K562 (cell line): ENCODE data around the gene ATOH8. TPM values are rescaled to one million over a fixed set of nuclear protein-coding genes. Genes with fewer than 3 reads are reported as not detected.
A peak's percentile ranks its signal among the peaks of the same experiment; 100 is the strongest.

ENCODE experiments used
- ATAC-seq: fragments of 200-7000 bp; cut with Tn5 transposase; 3 replicates; pipeline ENCODE4 v1.9.1; 2020; ENCODE audit warnings: moderate library complexity
- BruUV-seq: library from RNA; stranded (reverse); fragments of 400-500 nt; replicated peaks from 2 replicates; lab custom pipeline; 2021; lab: Mats Ljungman, UMichigan
- CTCF ChIA-PET: fragments of 300-600 bp; formaldehyde crosslinking; extraction: SDS; loops from one replicate; lab custom pipeline; 2021; ENCODE audit warnings: low intra/inter-chr PET ratio; lab: Yijun Ruan, JAX
- POLR2A ChIA-PET: fragments of 300-600, 350-650 bp; sonication (Branson Sonifier 250); formaldehyde crosslinking; extraction: SDS; loops from one replicate; lab custom pipeline; 2021; ENCODE audit warnings: antibody characterized with exemption, inconsistent platforms; lab: Yijun Ruan, JAX
- DNase-seq, 4 experiments: peaks; one replicate each; pipeline versions ENCODE4 v3.0.0 to v3.0.0-alpha.2; 2011 to 2018; ENCODE audit warnings: low spot score in 3 of 4, mixed read lengths in 3 of 4; ENCODE audit errors: extremely low read depth in 1 of 4
- FAIRE-seq: peaks from 2 replicates; lab custom pipeline; 2011; peaks lifted over from hg19 to GRCh38; lab: Jason Lieb, UNC
- H2AFZ ChIP-seq: 2 replicates; pipeline ENCODE4 v1.6.0; 2011; ENCODE audit warnings: low read depth, low read length, control low read depth, inconsistent platforms
- H3K27ac ChIP-seq: fragments of 200-600 bp; 3 replicates; pipeline ENCODE4 v1.8.0; 2011; ENCODE audit warnings: low read depth, mild to moderate bottlenecking, control low read depth, inconsistent platforms, low read length, moderate library complexity, mixed read lengths; ENCODE audit errors: extremely low read depth
- H3K27me3 ChIP-seq, 2 experiments: fragments of 300-600 bp in 1 of 2; 2 replicates in 1 of 2; 3 replicates in 1 of 2; pipeline versions ENCODE4 v1.6.0 to v1.8.0; 2011; ENCODE audit warnings: inconsistent platforms in 2 of 2, low read length in 2 of 2, mild to moderate bottlenecking in 1 of 2, mixed read lengths in 1 of 2, moderate library complexity in 1 of 2; ENCODE audit not compliant: control insufficient read depth in 2 of 2, insufficient read depth in 2 of 2
- H3K36me3 ChIP-seq: fragments of 300-600 bp; 3 replicates; pipeline ENCODE4 v1.8.0; 2011; ENCODE audit warnings: mild to moderate bottlenecking, low read length, inconsistent platforms; ENCODE audit not compliant: control insufficient read depth, insufficient read depth
- H3K4me1 ChIP-seq, 2 experiments: fragments of 200-600 bp in 1 of 2; replicated peaks in 1 of 2; 2 replicates in 1 of 2; 3 replicates in 1 of 2; pipeline versions ENCODE4 v1.5.1 to v1.8.0; 2011; ENCODE audit warnings: inconsistent platforms in 2 of 2, low read length in 2 of 2, mild to moderate bottlenecking in 1 of 2, mixed read lengths in 1 of 2, moderate library complexity in 1 of 2; ENCODE audit not compliant: control insufficient read depth in 2 of 2, insufficient read depth in 2 of 2
- H3K4me2 ChIP-seq: 2 replicates; pipeline ENCODE4 v1.6.1; 2011; ENCODE audit warnings: low read length, control low read depth, inconsistent platforms, mixed read lengths; ENCODE audit not compliant: insufficient read depth
- H3K4me3 ChIP-seq: fragments of 200-600 bp; sonication (generic), shearing (Covaris generic); 2 replicates; pipeline ENCODE4 v1.5.1; 2016; ENCODE audit warnings: control low read depth, inconsistent platforms
- H3K79me2 ChIP-seq: fragments of 200-600 bp; 3 replicates; pipeline ENCODE4 v1.8.0; 2011; ENCODE audit warnings: low read length, inconsistent platforms; ENCODE audit not compliant: control insufficient read depth, insufficient read depth
- H3K9ac ChIP-seq, 2 experiments: 2 replicates each; pipeline versions ENCODE4 v1.6.0 to v1.6.1; 2011; ENCODE audit warnings: low read depth in 2 of 2, low read length in 2 of 2, control low read depth in 1 of 2, inconsistent platforms in 1 of 2, mild to moderate bottlenecking in 1 of 2, mixed read lengths in 1 of 2; ENCODE audit not compliant: insufficient read depth in 1 of 2
- H3K9me1 ChIP-seq: one replicate; pipeline ENCODE4 v1.6.0; 2011; ENCODE audit warnings: inconsistent platforms, mild to moderate bottlenecking, low read length, moderate library complexity; ENCODE audit not compliant: control insufficient read depth, insufficient read depth
- H3K9me3 ChIP-seq: replicated peaks from 2 replicates; pipeline ENCODE4 v1.5.1; 2011; ENCODE audit warnings: low read depth, low read length, inconsistent platforms; ENCODE audit not compliant: control insufficient read depth, insufficient read depth
- H4K20me1 ChIP-seq: replicated peaks from 2 replicates; pipeline ENCODE4 v1.6.1; 2011; ENCODE audit warnings: low read length, inconsistent platforms, mixed read lengths; ENCODE audit not compliant: control insufficient read depth, insufficient read depth
- FOXJ3 ChIP-seq: sonication (generic); formaldehyde crosslinking; IDR thresholded peaks from 2 replicates; pipeline ENCODE4 v1.4.0; 2020; ENCODE audit warnings: mild to moderate bottlenecking, missing genetic modification reagents
- HMBOX1 ChIP-seq: sonication (generic); IDR thresholded peaks from 2 replicates; pipeline ENCODE4 v1.6.1; 2016
- IRF2 ChIP-seq: sonication (generic); formaldehyde crosslinking; IDR thresholded peaks from 2 replicates; pipeline ENCODE4 v1.8.1; 2022; ENCODE audit warnings: mild to moderate bottlenecking, missing genetic modification reagents
- PKNOX1 ChIP-seq: fragments of 450-650 bp; IDR thresholded peaks from 2 replicates; pipeline ENCODE4 v1.6.1; 2016
- SNAPC5 ChIP-seq: fragments of 250-450 bp; sonication (Bioruptor Pico); IDR thresholded peaks from 2 replicates; pipeline ENCODE4 v1.8.0; 2021; ENCODE audit warnings: moderate library complexity, mild to moderate bottlenecking, inconsistent platforms
- STAT5A ChIP-seq: IDR thresholded peaks from 2 replicates; pipeline ENCODE4 v1.6.1; 2012; ENCODE audit warnings: low read length, inconsistent platforms, borderline replicate concordance
- ZBTB33 ChIP-seq: sonication (generic); formaldehyde crosslinking; IDR thresholded peaks from 2 replicates; pipeline ENCODE4 v1.8.1; 2023; ENCODE audit warnings: mild to moderate bottlenecking, missing genetic modification reagents
- ZNF507 ChIP-seq: conservative IDR thresholded peaks from 2 replicates; pipeline ENCODE4 v1.6.1; 2017; ENCODE audit warnings: missing genetic modification characterization, missing compliant biosample characterization
- ZNF586 ChIP-seq: fragments of 450-650 bp; formaldehyde crosslinking; conservative IDR thresholded peaks from 2 replicates; pipeline ENCODE4 v1.4.0; 2020; ENCODE audit warnings: mild to moderate bottlenecking, moderate library complexity
- WGBS: fragments of 100-300 bp; shearing (Covaris generic); methylation state at CpG from one replicate; pipeline ENCODE4 v1.1.6; 2016; ENCODE audit warnings: low coverage, mixed read lengths; ENCODE audit not compliant: insufficient coverage; ENCODE audit errors: missing lambda C conversion rate; 5-methylcytosine and 5-hydroxymethylcytosine counted together
- in situ Hi-C: fragments of 300-500 bp; cut with MboI; formaldehyde crosslinking; loops from 4 replicates; pipeline ENCODE4 v1.15.0; 2018; ENCODE audit warnings: inconsistent platforms, mixed read lengths
- intact Hi-C: fragments of 100-400 bp; cut with micrococcal nuclease; formaldehyde crosslinking; loops from 2 replicates; pipeline ENCODE4 v1.14.2; 2022
- polyA plus RNA-seq, 8 experiments: library from polyadenylated mRNA; depleted of rRNA in 4 of 8; stranded (reverse) in 5 of 8; unstranded in 3 of 8; fragments of >200 nt; fragmentation: Nextera tagmentation in 2 of 8; fragmentation: Illumina TruSeq in 1 of 8; extraction: Ambion mirVana in 2 of 8; extraction: Trizol in 1 of 8; gene quantifications; 2 replicates each; pipeline versions ENCODE4 v1.2.1 to v1.2.3, GENCODE V29; 2011 to 2014; ENCODE audit warnings: inconsistent platforms in 1 of 8, missing spikeins in 1 of 8
- total RNA-seq, 7 experiments: library from RNA; depleted of rRNA in 6 of 7; stranded (reverse); fragments of >200 nt in 6 of 7; fragmentation: Illumina TruSeq in 2 of 7; extraction: Trizol in 2 of 7; gene quantifications; 2 replicates each; pipeline versions ENCODE4 v1.2.1 to v1.2.3, GENCODE V29; 2011 to 2021; ENCODE audit warnings: low replicate concordance in 1 of 7

ATOH8 gene
- total and polyA plus RNA-seq, 9 of the 15 experiments (the other 6 are each of a cell fraction or from before 2014, with no cell fraction given): not detected

- TF ChIP-seq STAT5A (no peak), PKNOX1 (peak; percentile 22; the same call in 1 of the 2 replicates), ZNF586 (CRISPR knock-in tag) (no peak)
- TF ChIP-seq, all 486 proteins: peak for 1
- no peak overlapping the region for H3K4me3 ChIP-seq
- peak overlapping the region; percentile 22; the same call in 1 of the 2 replicates for H2AFZ ChIP-seq
- no peak overlapping the region for H3K9ac ChIP-seq
- WGBS: 61% methylated on average over 7 of the region's 8 CpGs
- no peak overlapping the region for H3K27ac ChIP-seq
- no TSS peak for BruUV-seq
- no peaks in the 10 kb centered on the region for H4K20me1 ChIP-seq
- H3K79me2 ChIP-seq: no peaks in the 10 kb centered on the region
- no peak overlapping the region for H3K4me2 ChIP-seq
- DNase-seq (no peak), ATAC-seq (no peak), FAIRE-seq (no peak)
- H3K27me3 ChIP-seq: peaks cover 3 to 22% of the 10 kb centered on the region in 2 experiments; a peak in 4 of 5 replicates
- CTCF ChIA-PET: no interaction called here
- in situ Hi-C loops (no loop called here), intact Hi-C loops (no loop called here)
- H3K4me1 ChIP-seq: peaks cover 8 to 22% of the 10 kb centered on the region in 2 experiments; a peak in 4 of 5 replicates
- H3K9me3 ChIP-seq: no peaks in the 10 kb centered on the region
- H3K36me3 ChIP-seq: no peaks in the 10 kb centered on the region
- H3K9me1 ChIP-seq: no peaks in the 10 kb centered on the region
- POLR2A ChIA-PET: interaction anchor here (0.9 to 1.3 kb wide), 2 partner anchors 81 to 107 kb away, joined by 5 read pairs; no protein-coding TSS in a partner anchor
These were observed 42.2 kb upstream of the ATOH8 start for GRCh38 chr2:85711578-85712060.

- CTCF ChIA-PET: no interaction called here
- peaks cover 3 to 23% of the 10 kb centered on the region in 2 experiments; a peak in 4 of 5 replicates for H3K27me3 ChIP-seq
- no peak; the same call in 2 of the 3 replicates for ATAC-seq
- WGBS: 17% methylated on average over 15 of the region's 15 CpGs
- DNase-seq: no peak
- H4K20me1 ChIP-seq: no peaks in the 10 kb centered on the region
- no peaks in the 10 kb centered on the region for H3K36me3 ChIP-seq
- H3K4me3 ChIP-seq: no peak overlapping the region
- H3K27ac ChIP-seq: no peak overlapping the region
- H3K4me2 ChIP-seq: no peak overlapping the region; the same call in 1 of the 2 replicates
- H3K9me1 ChIP-seq: no peaks in the 10 kb centered on the region
- POLR2A ChIA-PET: interaction anchor here (0.9 to 1.3 kb wide), 2 partner anchors 81 to 108 kb away, joined by 5 read pairs; no protein-coding TSS in a partner anchor
- FAIRE-seq: no peak
- H3K79me2 ChIP-seq: no peaks in the 10 kb centered on the region
- H3K9me3 ChIP-seq: no peaks in the 10 kb centered on the region
- no TSS peak for BruUV-seq
- in situ Hi-C loops: no loop called here
- H3K4me1 ChIP-seq: peaks cover 11 to 24% of the 10 kb centered on the region in 2 experiments; a peak in 4 of 5 replicates
- H3K9ac ChIP-seq: no peak overlapping the region
- peak overlapping the region; percentile 47; the same call in 1 of the 2 replicates for H2AFZ ChIP-seq
- intact Hi-C loops: no loop called here
- peak; percentile 39; the same call in 1 of the 2 replicates for TF ChIP-seq HMBOX1
- TF ChIP-seq FOXJ3 (CRISPR knock-in tag): no peak
- TF ChIP-seq IRF2 (CRISPR knock-in tag): no peak
- TF ChIP-seq SNAPC5: no peak
- TF ChIP-seq ZBTB33 (CRISPR knock-in tag): no peak
- no peak for TF ChIP-seq ZNF507 (tag)
These were observed 41.5 kb upstream of the ATOH8 start for GRCh38 chr2:85712336-85712735.
